ENCODE results near the gene LRBA.

DNA sequence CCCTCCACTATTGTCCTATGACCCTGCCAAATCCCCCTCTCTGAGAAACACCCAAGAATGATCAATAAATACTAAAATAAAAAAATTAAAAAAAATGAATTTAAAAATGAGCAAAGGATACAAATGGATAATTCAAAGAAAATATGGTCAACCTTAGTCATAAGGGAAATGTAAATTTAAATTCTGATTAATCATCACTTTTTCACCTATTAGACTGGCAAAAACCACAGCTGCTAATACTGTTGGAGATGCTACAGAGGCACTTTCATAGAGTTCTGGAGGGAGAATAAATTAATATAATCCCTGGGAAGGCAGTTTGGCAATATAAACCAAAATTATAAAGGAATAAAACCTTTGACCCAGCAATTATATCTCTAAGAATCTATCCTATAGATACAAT is 50.3 kb downstream of the LRBA start:
- TF ChIP-seq POLR2AphosphoS5 (IDR thresholded peaks at IDR 0.05; ENCODE audit: insufficient read depth, low read depth, low read length) (no peak), POLR2A (IDR thresholded peaks at IDR 0.05; ENCODE audit: low read depth, low read length) (no peak), EZH2 (IDR thresholded peaks at IDR 0.05; ENCODE audit: borderline replicate concordance, low read depth, low read length, severe bottlenecking) (no peak), GATA2 (IDR thresholded peaks at IDR 0.05; ENCODE audit: insufficient read depth, insufficient read length, low read depth, low read length) (no peak), JUN (IDR thresholded peaks at IDR 0.05; ENCODE audit: borderline replicate concordance, insufficient read depth, insufficient read length, low read depth) (no peak), MYC (IDR thresholded peaks at IDR 0.05; ENCODE audit: low read depth, low read length) (no peak)
- TF ChIP-seq, protein P1, sequence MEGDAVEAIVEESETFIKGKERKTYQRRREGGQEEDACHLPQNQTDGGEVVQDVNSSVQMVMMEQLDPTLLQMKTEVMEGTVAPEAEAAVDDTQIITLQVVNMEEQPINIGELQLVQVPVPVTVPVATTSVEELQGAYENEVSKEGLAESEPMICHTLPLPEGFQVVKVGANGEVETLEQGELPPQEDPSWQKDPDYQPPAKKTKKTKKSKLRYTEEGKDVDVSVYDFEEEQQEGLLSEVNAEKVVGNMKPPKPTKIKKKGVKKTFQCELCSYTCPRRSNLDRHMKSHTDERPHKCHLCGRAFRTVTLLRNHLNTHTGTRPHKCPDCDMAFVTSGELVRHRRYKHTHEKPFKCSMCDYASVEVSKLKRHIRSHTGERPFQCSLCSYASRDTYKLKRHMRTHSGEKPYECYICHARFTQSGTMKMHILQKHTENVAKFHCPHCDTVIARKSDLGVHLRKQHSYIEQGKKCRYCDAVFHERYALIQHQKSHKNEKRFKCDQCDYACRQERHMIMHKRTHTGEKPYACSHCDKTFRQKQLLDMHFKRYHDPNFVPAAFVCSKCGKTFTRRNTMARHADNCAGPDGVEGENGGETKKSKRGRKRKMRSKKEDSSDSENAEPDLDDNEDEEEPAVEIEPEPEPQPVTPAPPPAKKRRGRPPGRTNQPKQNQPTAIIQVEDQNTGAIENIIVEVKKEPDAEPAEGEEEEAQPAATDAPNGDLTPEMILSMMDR (IDR thresholded peaks at IDR 0.05; ENCODE audit: extremely low read depth in 1 of 2, insufficient read depth in 1 of 2, low read depth in 1 of 2, low read length in 2 of 2): no peak
- TF ChIP-seq, protein P2, sequence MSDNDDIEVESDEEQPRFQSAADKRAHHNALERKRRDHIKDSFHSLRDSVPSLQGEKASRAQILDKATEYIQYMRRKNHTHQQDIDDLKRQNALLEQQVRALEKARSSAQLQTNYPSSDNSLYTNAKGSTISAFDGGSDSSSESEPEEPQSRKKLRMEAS (IDR thresholded peaks at IDR 0.05; ENCODE audit: insufficient read depth, insufficient read length): no peak
